ENCODE data around the gene BSPH1. TPM values are rescaled to one million over a fixed set of nuclear protein-coding genes. Genes with fewer than 3 reads are reported as not detected.
A peak's percentile ranks its signal among the peaks of the same experiment; 100 is the strongest.
"Not testable (repeated sequence)": the region's sequence is repeated elsewhere in the genome, so short reads cannot be mapped to it uniquely, and the experiment has no call there.

The BSPH1 gene
- total and polyA plus RNA-seq, 3 experiments from 2014 or later: not detected

GRCh38 chr19:47973529-47973928 lies 18.4 kb downstream of the BSPH1 start:
- Histone ChIP-seq H3K4me1 (ENCODE audit: insufficient read depth, low read length) (no peaks in the 10 kb centered on the region), H3K9me3 (ENCODE audit: low read length) (no peaks in the 10 kb centered on the region), H3K27ac (ENCODE audit: low read depth, low read length) (no peak overlapping the region), H3K36me3 (ENCODE audit: insufficient read depth, low read length) (no peaks in the 10 kb centered on the region), H3K27me3 (ENCODE audit: insufficient read depth, low read length, poor library complexity, severe bottlenecking) (no peaks in the 10 kb centered on the region), H3K4me3 (ENCODE audit: low read length) (no peak overlapping the region)
- Mint-ChIP-seq H3K36me3 (no peaks in the 10 kb centered on the region), H3K4me1 (no peaks in the 10 kb centered on the region), H3K9me3 (peaks cover 0 to 3% (median 2%) of the 10 kb centered on the region in 5 donors), H3K27me3 (peaks cover 13 to 62% of the 10 kb centered on the region in 2 donors), H3K27ac (no peak overlapping the region), H3K4me3 (no peak overlapping the region)
- ChIA-PET POLR2A (no interaction called here), CTCF (no interaction called here)
- DNase-seq: no peak

GRCh38 chr19:47955936-47956335 lies 36.0 kb downstream of the BSPH1 start:
- not testable (repeated sequence) for H3K36me3 ChIP-seq (ENCODE audit: insufficient read depth, low read length); H3K9me3 Mint-ChIP-seq; H3K27me3 ChIP-seq (ENCODE audit: insufficient read depth, low read length, poor library complexity, severe bottlenecking)

GRCh38 chr19:47952132-47952531 lies 39.8 kb downstream of the BSPH1 start:
- POLR2A ChIA-PET; H3K36me3 Mint-ChIP-seq; H3K27me3 Mint-ChIP-seq; CTCF ChIA-PET; H3K4me1 Mint-ChIP-seq; H3K4me3 ChIP-seq (ENCODE audit: low read length); H3K4me3 Mint-ChIP-seq; H3K27ac ChIP-seq (ENCODE audit: low read depth, low read length); H3K27me3 ChIP-seq (ENCODE audit: insufficient read depth, low read length, poor library complexity, severe bottlenecking); H3K4me1 ChIP-seq (ENCODE audit: insufficient read depth, low read length); H3K9me3 Mint-ChIP-seq; H3K27ac Mint-ChIP-seq; H3K9me3 ChIP-seq (ENCODE audit: low read length); H3K36me3 ChIP-seq (ENCODE audit: insufficient read depth, low read length): not testable (repeated sequence)
- peak in 1 of 5 donors; percentile 51 for DNase-seq

More at GRCh38 chr19:47955936-47956335, 36.0 kb downstream of the BSPH1 start:
- H3K27ac Mint-ChIP-seq; H3K36me3 Mint-ChIP-seq; H3K27ac ChIP-seq (ENCODE audit: low read depth, low read length); H3K4me3 Mint-ChIP-seq; H3K9me3 ChIP-seq (ENCODE audit: low read length); H3K4me1 ChIP-seq (ENCODE audit: insufficient read depth, low read length); CTCF ChIA-PET; H3K4me3 ChIP-seq (ENCODE audit: low read length); POLR2A ChIA-PET; H3K4me1 Mint-ChIP-seq; H3K27me3 Mint-ChIP-seq: not testable (repeated sequence)
- DNase-seq: peak in 1 of 5 donors; percentile 6

GRCh38 chr19:47949852-47950521 lies 42.0 kb downstream of the BSPH1 start:
- H3K27me3 Mint-ChIP-seq; CTCF ChIA-PET; H3K4me3 Mint-ChIP-seq; H3K4me3 ChIP-seq (ENCODE audit: low read length); H3K36me3 Mint-ChIP-seq; POLR2A ChIA-PET; H3K4me1 ChIP-seq (ENCODE audit: insufficient read depth, low read length); H3K9me3 ChIP-seq (ENCODE audit: low read length); H3K27me3 ChIP-seq (ENCODE audit: insufficient read depth, low read length, poor library complexity, severe bottlenecking); H3K36me3 ChIP-seq (ENCODE audit: insufficient read depth, low read length); H3K9me3 Mint-ChIP-seq; H3K27ac ChIP-seq (ENCODE audit: low read depth, low read length); H3K4me1 Mint-ChIP-seq; H3K27ac Mint-ChIP-seq: not testable (repeated sequence)
- DNase-seq: peak in 3 of 5 donors; percentile 8 to 63 (median 16)

GRCh38 chr19:47928581-47928980 lies 63.4 kb downstream of the BSPH1 start:
- DNase-seq; H3K27ac Mint-ChIP-seq; H3K4me1 ChIP-seq (ENCODE audit: insufficient read depth, low read length); H3K36me3 ChIP-seq (ENCODE audit: insufficient read depth, low read length); H3K4me1 Mint-ChIP-seq; CTCF ChIA-PET; H3K27ac ChIP-seq (ENCODE audit: low read depth, low read length); POLR2A ChIA-PET; H3K9me3 Mint-ChIP-seq; H3K9me3 ChIP-seq (ENCODE audit: low read length); H3K4me3 ChIP-seq (ENCODE audit: low read length); H3K27me3 Mint-ChIP-seq; H3K4me3 Mint-ChIP-seq; H3K36me3 Mint-ChIP-seq; H3K27me3 ChIP-seq (ENCODE audit: insufficient read depth, low read length, poor library complexity, severe bottlenecking): not testable (repeated sequence)

GRCh38 chr19:47920107-47920506 lies 71.9 kb downstream of the BSPH1 start:
- H3K27ac Mint-ChIP-seq; H3K4me3 ChIP-seq (ENCODE audit: low read length); H3K36me3 ChIP-seq (ENCODE audit: insufficient read depth, low read length); H3K4me3 Mint-ChIP-seq; CTCF ChIA-PET; H3K4me1 Mint-ChIP-seq; H3K27ac ChIP-seq (ENCODE audit: low read depth, low read length); H3K4me1 ChIP-seq (ENCODE audit: insufficient read depth, low read length); H3K36me3 Mint-ChIP-seq; POLR2A ChIA-PET; H3K9me3 Mint-ChIP-seq; H3K27me3 ChIP-seq (ENCODE audit: insufficient read depth, low read length, poor library complexity, severe bottlenecking); H3K9me3 ChIP-seq (ENCODE audit: low read length); H3K27me3 Mint-ChIP-seq: not testable (repeated sequence)
- DNase-seq: peak in 2 of 5 donors; percentile 82 to 88

Other genes starting within 250 kb of the BSPH1 start
- 100 to 1,000 TPM; 236 to 243 TPM for gene NOP53, start 246.6 kb downstream of the BSPH1 start, total RNA-seq
- gene NOP53, start 246.6 kb downstream of the BSPH1 start, polyA plus RNA-seq: 196 TPM
- gene SELENOW, start 213.5 kb downstream of the BSPH1 start, total RNA-seq: 100 to 1,000 TPM; 116 to 122 TPM
- 334 TPM for gene SELENOW, start 213.5 kb downstream of the BSPH1 start, polyA plus RNA-seq
- gene TPRX1, start 187.6 kb downstream of the BSPH1 start, total RNA-seq: not detected
- not detected for gene TPRX1, start 187.6 kb downstream of the BSPH1 start, polyA plus RNA-seq
- gene CRX, start 170.2 kb downstream of the BSPH1 start, total RNA-seq: not detected
- gene CRX, start 170.2 kb downstream of the BSPH1 start, polyA plus RNA-seq: not detected
- not detected for gene TPRX2, start 132.9 kb downstream of the BSPH1 start, total RNA-seq
- not detected for gene TPRX2, start 132.9 kb downstream of the BSPH1 start, polyA plus RNA-seq
- not detected for gene SULT2A1, start 105.9 kb downstream of the BSPH1 start, total RNA-seq
- gene SULT2A1, start 105.9 kb downstream of the BSPH1 start, polyA plus RNA-seq: not detected
- not detected for gene ELSPBP1, start 2.5 kb upstream of the BSPH1 start, total RNA-seq
- gene ELSPBP1, start 2.5 kb upstream of the BSPH1 start, polyA plus RNA-seq: not detected
- gene CABP5, start 51.9 kb upstream of the BSPH1 start, total RNA-seq: not detected
- not detected for gene CABP5, start 51.9 kb upstream of the BSPH1 start, polyA plus RNA-seq
- gene PLA2G4C, start 118.6 kb upstream of the BSPH1 start, total RNA-seq: 1 to 10 TPM; 1.7 to 2.6 TPM
- gene PLA2G4C, start 118.6 kb upstream of the BSPH1 start, polyA plus RNA-seq: not detected
- gene LIG1, start 178.2 kb upstream of the BSPH1 start, total RNA-seq: 100 to 1,000 TPM; 129 to 135 TPM
- 24.1 TPM for gene LIG1, start 178.2 kb upstream of the BSPH1 start, polyA plus RNA-seq
- 1 to 10 TPM; 6.4 to 7.4 TPM for gene ZSWIM9, start 178.5 kb upstream of the BSPH1 start, total RNA-seq
- gene ZSWIM9, start 178.5 kb upstream of the BSPH1 start, polyA plus RNA-seq: 1.9 TPM

Data from CD8-positive, alpha-beta memory T cell (primary cell).